G401.6 (cell line): ENCODE results near the gene UBL3.
A peak's percentile ranks its signal among the peaks of the same experiment; 100 is the strongest.

Source experiments
- FAIRE-seq: peaks from 2 replicates; lab custom pipeline; 2012; peaks lifted over from hg19 to GRCh38; lab: Jason Lieb, UNC

Gene UBL3

DNA sequence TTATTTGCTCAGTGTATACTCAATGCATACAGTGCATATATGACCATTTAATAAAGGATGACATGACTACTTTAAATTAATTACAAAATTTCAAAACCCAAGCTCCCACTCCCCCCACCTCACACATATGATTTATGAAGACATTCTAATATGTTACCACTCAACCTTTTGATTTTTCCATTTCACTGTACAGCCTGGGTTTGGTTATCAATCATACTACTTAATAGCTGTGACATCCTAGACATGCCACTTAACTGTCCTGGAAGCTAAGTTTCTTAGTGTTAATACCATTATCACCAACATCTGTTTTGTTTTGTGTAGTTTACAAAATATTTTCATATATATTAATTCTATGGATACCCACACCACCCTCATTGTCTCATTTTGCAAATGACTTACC, 42.2 kb downstream of the UBL3 start:
- no peak for FAIRE-seq

DNA sequence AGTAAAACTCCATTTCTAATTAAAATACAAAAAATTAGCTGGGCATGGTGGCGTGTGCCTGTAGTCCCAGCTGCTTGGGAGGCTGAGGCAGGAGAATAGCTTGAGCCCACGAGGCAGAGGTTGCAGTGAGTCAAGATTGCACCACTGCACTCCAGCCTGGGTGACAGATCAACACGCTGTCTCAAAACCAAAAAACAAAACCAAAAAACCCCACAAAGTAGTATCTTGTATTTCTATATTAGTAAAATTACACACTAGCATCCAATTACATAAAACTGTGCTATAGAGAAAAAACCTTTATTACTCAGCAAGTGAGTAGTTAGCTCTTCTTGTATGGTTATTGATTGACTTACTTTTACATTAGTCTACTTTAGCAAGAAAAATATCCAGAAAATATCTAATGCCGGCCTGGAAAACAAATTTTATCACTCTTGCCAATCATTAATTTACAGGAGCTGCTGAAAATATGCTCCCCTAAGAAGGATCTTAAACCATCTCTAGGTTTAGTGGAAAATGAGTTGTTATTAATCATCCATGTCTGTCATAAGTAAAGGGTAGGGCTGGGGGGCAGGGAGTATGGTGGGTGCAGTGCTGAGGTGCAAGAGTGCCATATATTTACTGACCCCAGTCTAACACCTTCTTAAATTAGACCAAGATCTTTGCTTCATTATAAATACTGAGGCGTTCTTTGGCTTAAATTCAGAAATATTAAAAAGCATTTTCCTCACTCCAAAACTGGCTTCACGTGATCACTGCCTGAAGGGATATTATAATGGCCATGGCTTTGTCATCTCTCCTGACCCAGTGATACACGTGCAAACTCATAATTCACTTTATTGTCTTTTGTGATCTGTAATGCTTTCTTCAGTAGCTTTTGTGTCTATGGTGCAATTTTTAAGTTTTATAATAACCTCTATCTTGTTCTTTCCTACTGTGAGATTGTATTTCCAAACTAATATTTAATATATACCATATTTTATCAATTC, 44.1 kb downstream of the UBL3 start:
- no peak for FAIRE-seq

GRCh38 chr13:29803221-29803620, 47.2 kb downstream of the UBL3 start:
- FAIRE-seq: no peak

GRCh38 chr13:29802621-29803020, 47.8 kb downstream of the UBL3 start:
- FAIRE-seq: no peak

GRCh38 chr13:29801737-29802305, 48.6 kb downstream of the UBL3 start:
- FAIRE-seq: no peak

GRCh38 chr13:29801102-29801501, 49.3 kb downstream of the UBL3 start:
- FAIRE-seq: no peak

DNA sequence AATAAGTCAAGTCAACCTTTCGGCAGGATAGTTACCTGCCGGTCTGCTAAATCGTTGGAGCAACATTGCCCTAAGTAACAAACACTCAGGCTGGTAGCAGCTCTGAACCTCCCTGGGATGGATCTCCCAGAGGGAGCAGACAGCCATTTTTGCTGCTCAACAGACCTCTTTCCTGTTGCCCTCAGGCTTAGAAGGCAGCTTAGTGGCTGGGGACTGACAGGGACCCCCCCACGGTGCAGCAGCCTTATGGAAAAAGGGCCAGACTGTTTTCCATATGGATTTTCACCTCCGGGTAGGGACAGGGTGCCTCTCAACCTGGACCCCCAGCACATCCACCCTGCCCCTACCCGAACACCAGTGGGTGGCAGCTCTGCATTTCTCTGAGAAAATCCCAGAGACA, 49.7 kb downstream of the UBL3 start:
- FAIRE-seq: no peak

- no peak for FAIRE-seq
These were observed 51.4 kb downstream of the UBL3 start for GRCh38 chr13:29799041-29799440.

- no peak for FAIRE-seq
These were observed 58.2 kb downstream of the UBL3 start for GRCh38 chr13:29791997-29792780.

DNA sequence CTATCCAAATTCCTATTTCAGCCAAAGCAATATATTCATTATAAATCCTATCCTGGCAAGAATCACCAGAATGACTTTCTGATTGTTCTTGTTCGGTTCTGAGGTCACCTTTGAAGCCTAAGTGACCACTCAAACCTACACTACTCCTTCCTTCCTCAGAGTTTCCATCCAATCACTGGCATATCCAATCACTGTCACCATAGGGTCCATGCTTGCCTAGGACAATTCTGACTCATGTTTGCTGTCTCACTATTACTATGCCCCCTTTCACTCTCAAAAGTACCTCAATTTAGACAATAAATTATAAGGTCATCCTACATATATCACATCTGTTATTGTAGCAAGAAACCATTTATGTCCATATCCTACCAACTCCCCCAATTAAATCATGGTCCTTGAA, 58.9 kb downstream of the UBL3 start:
- no peak for FAIRE-seq

- FAIRE-seq: no peak
These were observed 63.7 kb downstream of the UBL3 start for GRCh38 chr13:29786698-29787097.

DNA sequence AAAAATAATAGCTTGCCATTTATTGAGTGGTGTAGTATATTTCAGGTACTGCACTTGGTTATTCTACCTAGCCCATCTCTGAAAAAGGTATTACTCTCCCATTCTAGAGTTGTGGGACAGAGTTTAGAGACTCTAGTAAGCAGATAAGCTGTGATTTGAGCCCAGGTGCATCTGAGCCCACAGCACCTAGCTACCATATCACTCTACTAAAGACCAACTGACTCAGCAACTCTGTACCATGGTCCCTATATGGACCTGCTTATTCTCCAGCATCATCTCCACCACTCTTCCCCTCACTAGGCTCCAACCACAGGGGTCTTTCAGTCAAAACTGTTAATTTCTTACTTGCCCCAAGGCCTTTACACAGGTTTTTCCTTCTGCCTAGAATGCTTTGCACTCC, 64.4 kb downstream of the UBL3 start:
- no peak for FAIRE-seq

- no peak for FAIRE-seq
These were observed 67.6 kb downstream of the UBL3 start for GRCh38 chr13:29782798-29783197.

DNA sequence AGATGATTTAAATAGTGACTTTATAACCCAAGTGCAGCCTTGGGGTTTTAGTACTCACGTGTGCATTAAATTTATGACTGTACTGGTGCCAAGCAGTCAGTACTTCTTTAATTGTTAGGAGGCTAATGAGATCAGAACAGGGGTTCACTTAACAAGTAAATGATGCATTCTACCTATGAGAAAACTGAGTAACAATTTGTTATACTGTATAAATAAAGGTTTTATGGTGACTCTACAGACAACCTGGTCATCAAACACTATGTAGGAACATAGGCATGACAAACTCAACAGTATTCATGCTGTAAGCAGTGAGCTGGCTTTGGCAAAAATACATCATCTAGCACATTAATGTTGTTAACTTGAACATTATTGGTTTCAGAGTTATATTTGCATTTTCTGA, 75.6 kb downstream of the UBL3 start:
- no peak for FAIRE-seq

DNA sequence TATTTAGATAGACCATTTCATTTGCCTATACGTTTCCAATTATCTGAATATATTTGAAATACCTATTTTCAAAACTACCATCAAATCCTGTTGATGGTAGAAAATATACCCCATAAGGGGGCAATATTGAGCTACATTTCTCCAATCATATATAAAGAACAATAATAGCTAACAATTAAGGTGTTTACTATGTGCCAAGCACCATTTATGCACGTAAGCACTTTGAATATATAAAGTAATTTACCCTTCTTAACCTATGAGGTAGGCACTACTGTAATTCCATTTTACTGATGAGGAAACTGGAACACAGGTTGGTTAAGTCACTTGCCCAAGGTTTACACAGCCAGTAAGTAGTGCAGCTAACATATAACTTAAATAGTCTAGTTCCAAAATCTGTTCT, 79.2 kb downstream of the UBL3 start:
- peak; percentile 94 for FAIRE-seq

- no peak for FAIRE-seq
These were observed 83.4 kb downstream of the UBL3 start for GRCh38 chr13:29767006-29767405.

DNA sequence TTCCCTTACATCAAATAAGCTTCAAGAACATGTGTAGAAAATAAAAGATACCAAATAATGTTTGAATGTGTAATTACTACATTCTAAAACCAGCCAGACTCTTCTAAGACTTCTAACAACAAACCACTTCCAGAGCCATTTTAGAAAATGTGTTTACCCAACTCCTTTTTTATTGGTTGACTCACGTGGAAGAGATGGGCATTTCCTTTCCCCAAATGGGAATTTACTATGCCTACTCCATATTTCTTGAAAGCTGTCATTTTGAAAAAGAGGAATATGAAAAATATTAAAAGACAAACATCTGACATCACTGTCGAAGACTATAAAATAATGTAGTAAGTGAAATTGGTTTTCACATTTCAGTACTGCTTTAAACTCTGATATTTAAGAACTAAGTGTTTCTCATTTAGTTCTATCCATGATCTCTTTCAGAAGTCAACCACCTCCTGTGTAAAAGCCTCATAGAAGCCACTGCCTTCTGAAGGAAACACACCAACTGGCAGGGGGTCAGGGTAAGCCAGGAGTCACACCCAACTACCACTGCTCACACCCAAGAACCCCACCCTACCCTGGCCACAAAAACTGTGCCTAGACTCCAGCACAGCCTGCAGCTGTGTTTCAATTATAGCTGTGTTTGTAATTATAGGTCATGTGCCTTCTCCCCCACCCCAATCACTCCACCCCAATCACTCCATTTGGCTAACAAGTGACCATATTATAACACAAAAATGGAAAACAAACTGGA, 86.8 kb downstream of the UBL3 start:
- FAIRE-seq: no peak

DNA sequence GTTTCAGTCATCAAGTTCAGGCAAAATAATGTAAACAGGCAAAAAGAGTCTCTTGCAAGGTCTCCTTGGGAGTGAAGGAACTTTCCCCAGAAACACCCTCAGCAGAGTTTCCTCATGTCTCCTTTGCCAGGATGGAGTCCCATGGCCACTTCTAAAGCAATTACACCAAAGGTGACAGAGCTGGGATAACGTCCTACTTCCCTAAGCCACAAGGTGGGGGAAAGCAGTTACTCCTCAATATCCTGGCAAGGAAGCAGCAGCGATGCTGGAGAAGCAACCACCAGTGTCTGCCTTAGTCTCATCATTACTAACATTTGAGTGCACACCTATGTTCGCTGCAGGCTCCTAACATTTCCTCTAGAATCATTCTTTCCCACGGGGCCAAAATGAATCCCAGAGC, 88.6 kb downstream of the UBL3 start:
- no peak for FAIRE-seq

GRCh38 chr13:29761160-29761559, 89.3 kb downstream of the UBL3 start:
- no peak for FAIRE-seq

DNA sequence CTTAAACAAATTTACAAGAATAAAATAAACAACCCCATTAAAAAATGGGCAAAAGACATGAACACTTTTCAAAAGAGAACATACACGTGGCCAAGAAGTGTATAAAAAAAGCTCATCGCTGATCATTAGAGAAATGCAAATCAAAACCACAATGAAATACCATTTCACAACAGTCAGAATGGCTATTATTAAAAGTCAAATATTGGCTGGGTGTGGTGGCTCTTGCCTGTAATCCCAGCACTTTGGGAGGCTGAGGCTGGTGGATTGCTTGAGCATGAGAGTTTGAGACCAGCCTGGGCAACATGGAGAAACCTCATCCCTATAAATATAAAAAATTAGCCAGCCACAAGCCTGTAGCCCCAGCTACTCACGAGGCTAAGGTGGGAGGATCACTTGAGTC, 89.9 kb downstream of the UBL3 start:
- FAIRE-seq: no peak

DNA sequence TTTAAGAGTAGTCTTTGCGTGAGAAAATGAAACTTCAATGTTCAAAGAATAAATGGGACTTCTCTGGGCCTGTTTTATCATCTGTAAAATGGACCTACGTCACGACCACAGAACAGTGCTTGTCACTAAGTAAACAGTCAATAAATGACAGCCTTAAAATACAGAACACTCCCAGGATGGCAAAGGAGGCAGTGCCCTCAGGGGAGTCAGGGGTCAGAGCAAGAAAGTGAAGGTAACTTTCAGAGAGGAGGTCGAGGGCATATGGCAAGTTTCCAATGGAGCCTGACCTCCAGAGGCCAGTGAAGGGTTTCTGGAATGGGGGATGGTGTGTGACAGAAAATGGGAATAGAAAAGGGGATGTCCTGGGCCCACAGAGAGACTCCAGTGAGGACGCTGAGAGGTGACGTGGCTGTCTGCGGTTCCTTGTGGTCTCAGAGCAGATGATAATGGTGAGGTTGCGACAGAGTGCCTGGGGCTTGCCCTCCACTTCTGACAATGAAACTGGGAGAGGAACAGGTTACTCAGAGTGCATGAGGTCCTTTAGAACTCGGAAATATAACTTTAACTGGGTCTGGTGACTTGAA, 91.8 kb downstream of the UBL3 start:
- no peak for FAIRE-seq

GRCh38 chr13:29756506-29756905, 93.9 kb downstream of the UBL3 start:
- FAIRE-seq: no peak
